GM18511 (cell line): ENCODE measurements around the gene CFL2.
"Not testable (repeated sequence)": the region's sequence is repeated elsewhere in the genome, so short reads cannot be mapped to it uniquely, and the experiment has no call there.

ENCODE experiments used
- ATAC-seq: cut with Tn5 transposase; IDR thresholded peaks from one replicate; pipeline ENCODE4 v1.9.1; 2021; ENCODE audit warnings: mild to moderate bottlenecking, moderate library complexity; ENCODE audit not compliant: unreplicated experiment

Gene CFL2

GRCh38 chr14:34711796-34712712 is 2.3 kb downstream of the CFL2 start:
- no peak for ATAC-seq

- no peak for ATAC-seq
Observed at GRCh38 chr14:34711169-34711568, 3.2 kb downstream of the CFL2 start.

GRCh38 chr14:34710744-34711143 is 3.6 kb downstream of the CFL2 start:
- no peak for ATAC-seq

- ATAC-seq: no peak
Observed at GRCh38 chr14:34710006-34710405, 4.4 kb downstream of the CFL2 start.

GRCh38 chr14:34707722-34708121 is 6.7 kb downstream of the CFL2 start:
- ATAC-seq: no peak

GRCh38 chr14:34701808-34702207 is 12.6 kb downstream of the CFL2 start:
- ATAC-seq: no peak

GRCh38 chr14:34700622-34701130 is 13.7 kb downstream of the CFL2 start:
- ATAC-seq: no peak

GRCh38 chr14:34699873-34700621 is 14.3 kb downstream of the CFL2 start:
- no peak for ATAC-seq

- not testable (repeated sequence) for ATAC-seq
Observed at GRCh38 chr14:34694216-34694615, 20.2 kb downstream of the CFL2 start.

GRCh38 chr14:34693228-34693939 is 21.0 kb downstream of the CFL2 start:
- no peak for ATAC-seq

- no peak for ATAC-seq
Observed at GRCh38 chr14:34692898-34693227, 21.5 kb downstream of the CFL2 start.

GRCh38 chr14:34692348-34692747 is 22.0 kb downstream of the CFL2 start:
- no peak for ATAC-seq

GRCh38 chr14:34691206-34691605 is 23.2 kb downstream of the CFL2 start:
- ATAC-seq: no peak

GRCh38 chr14:34688470-34689206 is 25.8 kb downstream of the CFL2 start:
- ATAC-seq: no peak

- ATAC-seq: no peak
Observed at GRCh38 chr14:34685819-34686428, 28.5 kb downstream of the CFL2 start.

- ATAC-seq: no peak
Observed at GRCh38 chr14:34684578-34684977, 29.8 kb downstream of the CFL2 start.

GRCh38 chr14:34682787-34683321 is 31.5 kb downstream of the CFL2 start:
- ATAC-seq: no peak

GRCh38 chr14:34680806-34681479 is 33.5 kb downstream of the CFL2 start:
- no peak for ATAC-seq

- ATAC-seq: no peak
Observed at GRCh38 chr14:34678735-34679134, 35.7 kb downstream of the CFL2 start.
